GM21529 (cell line): ENCODE results near the gene FGD4.
"Not testable (repeated sequence)": the region's sequence is repeated elsewhere in the genome, so short reads cannot be mapped to it uniquely, and the experiment has no call there.

Experiments used
- ATAC-seq: cut with Tn5 transposase; IDR thresholded peaks from one replicate; pipeline ENCODE4 v1.9.1; 2021; ENCODE audit not compliant: unreplicated experiment

FGD4 gene

DNA sequence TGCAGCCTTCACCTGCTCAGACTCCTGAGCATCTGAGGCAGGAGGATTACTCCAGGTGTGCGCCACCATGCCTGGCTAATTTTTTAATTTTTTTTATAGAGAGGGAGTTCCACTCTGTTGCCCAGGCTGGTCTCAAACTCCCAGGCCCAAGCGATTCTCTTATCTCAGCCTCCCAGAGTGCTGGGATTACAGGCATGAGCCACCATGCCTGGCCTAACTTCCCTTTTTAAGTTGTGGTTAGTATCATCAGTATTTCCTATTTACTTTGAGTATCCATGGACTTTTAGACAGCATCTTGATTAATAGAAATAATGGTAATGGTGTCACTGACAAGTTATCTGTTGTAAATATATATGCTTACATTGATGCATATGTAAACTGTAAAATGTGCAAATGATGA, 116.9 kb downstream of the FGD4 start:
- ATAC-seq, result no peak

DNA sequence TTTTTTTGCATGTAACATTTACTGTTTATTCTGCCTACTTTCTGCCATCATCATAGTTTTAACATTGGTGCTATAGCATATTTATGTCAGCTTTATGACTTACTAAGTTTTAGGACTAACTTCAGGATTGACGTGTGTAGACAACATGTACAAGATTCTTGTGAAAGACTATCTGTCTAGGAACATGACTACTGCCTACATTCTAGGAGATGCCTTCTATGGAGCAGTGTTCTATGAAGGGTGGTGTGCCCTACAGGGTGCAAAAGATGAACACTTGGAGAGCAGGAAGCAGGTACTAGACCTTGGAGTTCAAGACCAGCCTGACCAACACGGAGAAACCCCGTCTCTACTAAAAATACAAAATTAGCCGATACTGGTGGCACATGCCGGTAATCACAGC, 118.6 kb downstream of the FGD4 start:
- no peak for ATAC-seq

DNA sequence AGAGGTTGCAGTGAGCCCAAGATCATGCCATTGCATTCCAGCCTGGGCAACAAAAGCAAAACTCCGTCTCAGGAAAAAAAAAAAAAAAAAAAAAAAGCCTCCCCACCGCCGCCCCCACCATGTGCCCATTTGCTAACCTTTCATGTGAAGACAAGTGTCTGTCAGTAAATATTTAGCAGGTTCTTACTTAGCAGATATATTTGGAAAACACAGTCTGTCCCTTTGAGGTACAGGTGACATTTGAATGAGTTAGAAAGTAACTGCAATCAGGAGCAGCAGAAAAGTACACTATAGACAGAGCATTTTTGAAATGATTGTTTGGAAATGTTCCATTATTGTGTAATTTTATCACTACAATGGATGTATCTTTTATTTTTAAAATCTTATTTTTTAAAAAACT, 119.7 kb downstream of the FGD4 start:
- ATAC-seq, result no peak

DNA sequence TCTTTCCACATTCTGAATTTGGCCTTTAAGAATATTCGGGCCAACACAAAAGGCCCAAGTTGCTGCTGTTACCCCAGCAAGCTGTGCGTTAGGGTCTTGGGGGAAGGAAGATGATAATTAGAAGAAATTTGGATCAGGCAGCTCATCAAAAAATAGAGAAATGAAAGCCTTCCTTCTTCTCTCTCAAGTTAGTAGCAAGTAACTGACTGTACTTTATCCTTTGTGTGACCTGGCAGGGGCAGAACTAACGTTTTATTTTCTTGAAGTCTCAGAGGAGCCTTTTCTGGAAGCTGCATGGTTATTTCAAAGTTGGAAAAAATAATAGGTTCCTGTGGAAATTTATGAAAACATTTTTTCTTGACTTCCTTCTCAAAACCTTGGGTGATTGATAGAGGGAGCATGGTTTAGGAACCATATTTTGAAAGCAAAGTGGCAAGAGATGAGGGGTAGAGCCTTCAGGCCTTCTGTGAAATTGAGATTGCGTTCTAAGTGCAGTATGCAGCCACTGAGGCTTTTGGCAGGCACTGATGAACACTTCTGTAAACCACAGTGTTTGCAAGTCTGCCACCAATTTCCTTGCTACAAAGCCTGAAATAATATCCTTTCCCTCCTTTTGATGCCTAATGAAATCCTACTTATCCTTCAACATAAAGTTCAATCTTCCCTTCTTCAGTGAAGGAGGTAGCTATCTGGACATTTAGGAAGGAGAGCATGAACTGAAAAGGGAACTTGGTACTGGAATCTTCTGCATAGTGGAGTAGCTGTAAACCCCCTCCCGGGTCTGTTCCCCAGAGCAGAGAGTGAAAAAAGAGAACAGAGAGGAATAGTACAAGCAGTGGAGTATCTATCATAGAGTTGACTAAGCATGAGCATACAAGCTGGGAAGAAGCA, 123.2 kb downstream of the FGD4 start:
- peak; percentile 76 for ATAC-seq

DNA sequence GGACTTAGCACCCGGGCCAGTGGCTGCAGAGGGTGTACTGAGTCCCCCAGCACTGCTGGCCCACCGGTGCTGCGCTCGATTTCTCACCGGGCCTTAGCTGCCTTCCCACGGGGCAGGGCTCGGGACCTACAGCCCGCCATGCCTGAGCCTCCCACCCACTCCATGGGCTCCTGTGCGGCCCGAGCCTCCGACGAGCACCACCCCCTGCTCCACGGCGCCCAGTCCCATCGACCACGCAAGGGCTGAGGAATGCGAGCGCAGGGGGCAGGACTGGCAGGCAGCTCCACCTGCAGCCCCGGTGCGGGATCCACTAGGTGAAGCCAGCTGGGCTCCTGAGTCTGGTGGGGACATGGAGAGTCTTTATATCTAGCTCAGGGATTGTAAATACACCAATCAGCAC, 126.4 kb downstream of the FGD4 start:
- ATAC-seq, result not testable (repeated sequence)

DNA sequence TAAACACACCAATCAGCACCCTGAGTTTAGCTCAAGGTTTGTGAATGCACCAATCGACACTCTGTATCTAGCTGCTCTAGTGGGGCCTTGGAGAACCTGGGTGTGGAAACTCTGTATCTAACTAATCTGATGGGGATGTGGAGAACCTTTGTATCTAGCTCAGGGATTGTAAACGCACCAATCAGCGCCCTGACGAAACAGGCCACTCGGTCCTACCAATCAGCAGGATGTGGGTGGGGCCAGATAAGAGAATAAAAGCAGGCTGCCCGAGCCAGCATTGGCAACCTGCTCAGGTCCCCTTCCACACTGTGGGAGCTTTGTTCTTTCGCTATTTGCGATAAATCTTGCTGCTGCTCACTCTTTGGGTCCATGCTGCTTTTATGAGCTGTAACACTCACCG, 127.0 kb downstream of the FGD4 start:
- not testable (repeated sequence) for ATAC-seq

DNA sequence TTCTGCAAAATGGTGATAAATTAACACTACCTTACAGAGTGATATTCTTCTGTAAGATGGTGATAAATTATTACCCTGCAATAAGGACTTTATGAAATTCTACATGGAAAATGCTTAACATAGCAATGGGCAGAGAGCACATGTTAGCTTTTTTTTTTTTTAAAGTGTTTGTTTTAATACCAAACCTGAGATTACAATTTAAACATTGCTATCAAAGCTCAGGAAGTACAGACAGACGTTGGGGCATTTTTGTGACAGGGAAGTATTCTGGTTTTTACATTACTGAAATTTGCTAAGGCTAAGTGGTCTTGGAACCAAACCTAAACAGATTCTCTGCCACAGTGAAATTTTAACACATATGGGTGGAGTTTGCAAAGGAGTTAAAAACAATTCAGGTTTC, 133.1 kb downstream of the FGD4 start:
- ATAC-seq, result no peak

DNA sequence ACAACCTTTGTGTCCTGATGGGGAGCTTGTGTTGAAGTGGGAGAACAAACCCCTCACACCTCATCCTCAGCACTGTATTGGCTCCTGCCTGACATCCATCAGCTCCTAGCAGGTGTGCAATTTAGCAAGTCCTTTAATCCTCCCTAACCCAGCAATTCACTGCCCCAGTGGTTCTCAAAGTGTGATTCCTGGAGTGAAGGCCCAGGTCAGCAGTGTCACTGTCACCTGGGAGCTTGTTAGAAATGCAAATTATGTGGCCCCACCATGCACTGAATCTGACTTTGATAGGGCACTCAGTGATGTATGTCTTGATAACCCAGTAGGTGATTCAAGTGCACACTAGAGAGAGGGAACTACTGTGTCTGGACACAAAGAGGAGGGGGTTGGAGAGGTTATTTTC, 133.6 kb downstream of the FGD4 start:
- no peak for ATAC-seq

DNA sequence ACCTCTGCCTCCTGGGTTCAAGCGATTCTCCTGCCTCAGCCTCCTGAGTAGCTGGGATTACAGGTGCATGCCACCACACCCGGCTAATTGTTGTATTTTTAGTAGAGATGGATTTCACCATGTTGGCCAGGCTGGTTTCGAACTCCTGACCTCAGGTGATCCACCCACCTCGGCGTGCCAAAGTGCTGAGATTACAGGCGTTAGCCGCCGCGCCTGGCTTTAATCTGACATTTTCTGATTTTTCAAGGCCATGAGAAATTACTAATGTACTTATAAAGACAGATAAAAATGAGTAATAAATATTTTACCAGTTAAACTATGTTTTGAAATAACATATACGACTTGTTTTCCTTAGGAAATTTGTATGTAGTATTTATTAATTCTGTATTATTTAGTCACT, 134.1 kb downstream of the FGD4 start:
- not testable (repeated sequence) for ATAC-seq

DNA sequence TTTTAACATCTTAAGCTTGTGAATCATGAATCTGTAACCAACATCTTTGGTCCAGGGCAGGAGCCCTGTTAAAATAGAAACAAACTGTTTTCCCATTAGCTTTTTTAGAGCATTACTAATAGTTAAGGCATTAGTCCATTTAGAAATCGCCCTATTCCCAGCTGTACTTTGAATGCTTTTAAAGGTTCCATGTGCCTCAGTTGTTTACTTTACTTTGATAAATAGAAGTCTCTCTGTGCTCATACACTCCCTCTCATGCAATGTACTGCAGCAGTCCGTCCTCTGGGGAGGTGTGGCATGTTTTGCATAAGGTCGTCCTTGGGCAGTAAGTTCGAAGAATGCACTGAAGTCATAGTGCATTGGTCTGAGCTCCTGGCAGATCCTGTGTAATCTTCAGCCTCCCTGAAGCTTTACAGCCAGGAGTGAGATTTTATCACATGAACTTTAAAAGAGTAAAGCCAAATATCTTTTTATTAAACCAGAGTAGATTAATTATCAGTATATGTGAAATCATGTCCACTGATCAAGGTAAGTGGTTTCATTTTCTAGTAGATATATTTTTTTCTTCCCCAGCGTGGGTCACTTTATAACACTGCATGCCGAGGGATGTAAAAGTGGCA, 134.7 kb downstream of the FGD4 start:
- peak; percentile 70 for ATAC-seq

DNA sequence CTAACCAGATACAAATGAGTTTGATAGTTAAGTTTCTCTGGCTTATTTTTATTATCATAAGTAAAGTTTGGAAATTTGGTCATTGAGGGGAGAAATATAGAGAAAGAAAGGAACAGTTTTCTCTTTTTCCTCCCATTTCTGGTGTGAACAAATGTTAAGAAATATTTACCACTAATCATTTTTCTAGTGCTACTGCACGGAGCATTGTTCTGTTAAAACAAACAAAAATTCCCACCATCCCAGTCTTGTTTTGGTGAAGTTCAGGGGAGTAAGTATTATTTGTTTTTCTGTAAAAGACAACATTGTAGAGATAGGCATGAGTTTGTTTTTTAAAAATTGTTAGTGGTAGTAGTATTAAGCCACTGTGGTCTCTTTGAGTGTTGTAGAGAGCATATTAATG, 135.3 kb downstream of the FGD4 start:
- no peak for ATAC-seq

DNA sequence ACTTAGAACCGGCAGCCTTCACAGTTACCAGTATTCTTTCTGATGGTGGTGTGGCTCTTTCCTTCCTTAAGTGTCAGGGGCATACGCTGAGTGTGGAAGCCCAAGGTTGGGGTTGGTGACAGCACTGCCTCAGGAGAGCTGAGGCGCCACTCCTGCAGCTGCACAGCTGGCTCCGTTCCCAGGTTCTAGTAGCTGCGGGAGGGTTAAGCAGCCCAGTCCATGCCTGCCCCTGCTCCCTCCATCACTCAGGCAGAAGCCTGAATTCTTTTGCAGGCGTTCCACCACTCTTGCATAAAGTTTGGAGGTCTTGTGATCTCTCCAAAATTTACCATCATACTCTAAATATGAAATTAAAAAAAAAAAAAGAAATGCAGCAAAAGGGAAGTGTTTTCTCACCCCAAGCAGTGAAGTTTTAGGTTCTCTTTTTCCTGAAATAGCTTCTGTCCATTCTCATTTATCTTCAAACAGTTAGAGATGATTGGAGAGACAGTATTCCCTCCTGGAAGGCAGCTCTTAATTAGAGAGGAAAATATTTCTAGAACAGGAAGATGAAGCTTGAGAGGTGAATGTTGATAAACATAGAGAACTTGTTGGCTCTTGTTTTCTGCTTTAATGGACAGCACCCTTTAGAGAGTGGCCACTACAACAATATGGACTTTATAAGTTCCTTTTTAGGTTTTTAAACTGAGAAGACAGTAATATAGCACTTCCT, 136.1 kb downstream of the FGD4 start:
- peak; percentile 58 for ATAC-seq

DNA sequence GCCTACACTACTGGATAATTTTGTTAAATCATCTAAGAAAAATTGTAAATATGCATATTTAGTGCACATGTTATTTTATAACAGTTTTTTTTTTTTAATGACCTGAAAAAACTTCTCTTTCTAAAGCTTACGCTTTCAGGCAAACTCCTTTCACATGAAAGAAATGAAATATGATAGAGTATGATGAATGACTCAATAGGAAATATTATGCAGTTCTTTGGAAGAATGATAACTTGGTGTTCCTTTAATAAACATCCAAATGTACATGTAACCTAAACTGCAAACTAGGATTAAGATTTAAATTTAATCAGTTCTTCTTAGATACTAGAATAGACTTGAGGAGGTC, 136.6 kb downstream of the FGD4 start:
- no peak for ATAC-seq

DNA sequence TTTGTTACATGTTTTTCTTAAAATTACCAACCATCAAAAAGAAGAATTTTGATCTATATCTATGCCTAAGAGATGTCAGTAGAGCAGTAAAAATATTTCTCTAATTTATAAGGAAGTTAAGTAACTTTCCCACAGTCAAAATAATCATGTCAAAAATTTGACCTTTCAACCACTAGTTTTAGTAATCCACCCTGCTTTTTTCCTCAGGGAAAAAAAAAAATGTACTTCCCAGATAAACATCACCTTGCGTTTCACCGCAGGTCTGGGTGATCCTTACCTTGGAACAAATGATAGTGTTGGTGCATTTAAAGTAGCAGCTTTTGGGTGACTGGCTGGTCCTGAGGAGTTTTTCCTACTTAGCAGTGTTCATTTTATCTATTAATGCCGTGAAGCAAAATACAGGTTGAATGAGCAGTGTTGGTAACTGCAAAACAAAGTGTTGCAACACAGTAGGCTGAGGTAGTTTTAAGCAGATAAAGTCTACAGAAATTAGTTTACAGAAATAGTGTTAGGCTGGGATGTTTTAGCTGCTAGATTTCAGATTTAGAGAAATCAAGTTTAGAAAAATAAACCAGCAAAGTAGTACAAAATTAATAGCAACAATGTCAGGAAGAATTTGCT, 142.5 kb downstream of the FGD4 start:
- ATAC-seq, result no peak

DNA sequence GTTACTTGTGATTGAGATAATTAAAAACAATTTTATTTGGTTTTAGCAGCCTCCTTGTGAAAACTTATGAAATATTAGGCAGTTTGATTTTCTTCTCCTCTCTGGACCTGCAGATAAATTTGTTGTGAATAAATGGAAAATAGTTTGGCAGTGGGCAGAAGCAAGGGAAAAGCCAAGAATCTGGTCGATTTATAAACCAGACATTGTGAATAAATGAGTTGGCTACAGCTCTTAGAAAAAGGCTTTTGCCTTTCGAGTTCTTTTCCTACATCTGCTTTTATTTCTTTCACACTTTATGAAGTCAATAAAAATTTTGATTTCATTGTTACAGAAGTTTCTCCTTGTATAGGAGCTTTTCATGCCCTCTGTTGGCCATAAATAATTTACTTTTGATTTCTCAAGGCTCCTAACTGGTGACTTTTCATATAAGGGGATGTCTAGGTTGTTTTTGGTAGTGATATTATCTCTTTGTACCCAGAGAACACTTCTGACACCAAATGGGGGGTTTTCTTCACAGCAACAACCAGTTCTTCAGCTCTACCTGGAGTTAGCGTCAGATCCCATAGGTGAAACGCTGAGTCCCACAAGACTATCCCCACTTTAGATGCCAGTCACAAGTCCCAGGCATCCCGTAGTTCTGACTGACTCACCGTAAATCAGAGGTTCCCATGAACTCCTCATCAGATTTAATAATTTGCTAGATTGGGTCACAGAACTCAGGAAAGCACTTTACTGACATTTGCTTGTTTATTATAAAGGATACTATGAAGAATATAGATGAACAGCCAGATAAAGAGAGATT, 143.3 kb downstream of the FGD4 start:
- ATAC-seq, result no peak

DNA sequence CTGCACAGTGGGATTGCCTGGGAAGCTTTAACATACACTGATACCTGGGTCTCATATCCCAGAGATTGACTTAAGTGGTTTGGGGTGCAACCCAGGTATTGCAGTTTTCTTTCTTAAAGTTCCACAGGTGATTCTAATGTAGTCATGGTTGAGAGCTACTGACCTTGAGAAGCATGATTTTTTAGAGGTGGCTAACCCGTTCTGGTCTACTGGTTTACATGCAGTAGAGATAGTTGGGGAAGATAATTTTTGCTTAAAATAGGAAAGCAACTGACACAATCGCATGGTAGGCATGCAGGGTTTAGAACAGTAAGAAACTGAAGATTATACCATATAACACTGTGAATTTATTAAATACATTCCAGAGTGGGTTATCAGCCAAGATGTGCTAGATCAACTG, 145.5 kb downstream of the FGD4 start:
- no peak for ATAC-seq

DNA sequence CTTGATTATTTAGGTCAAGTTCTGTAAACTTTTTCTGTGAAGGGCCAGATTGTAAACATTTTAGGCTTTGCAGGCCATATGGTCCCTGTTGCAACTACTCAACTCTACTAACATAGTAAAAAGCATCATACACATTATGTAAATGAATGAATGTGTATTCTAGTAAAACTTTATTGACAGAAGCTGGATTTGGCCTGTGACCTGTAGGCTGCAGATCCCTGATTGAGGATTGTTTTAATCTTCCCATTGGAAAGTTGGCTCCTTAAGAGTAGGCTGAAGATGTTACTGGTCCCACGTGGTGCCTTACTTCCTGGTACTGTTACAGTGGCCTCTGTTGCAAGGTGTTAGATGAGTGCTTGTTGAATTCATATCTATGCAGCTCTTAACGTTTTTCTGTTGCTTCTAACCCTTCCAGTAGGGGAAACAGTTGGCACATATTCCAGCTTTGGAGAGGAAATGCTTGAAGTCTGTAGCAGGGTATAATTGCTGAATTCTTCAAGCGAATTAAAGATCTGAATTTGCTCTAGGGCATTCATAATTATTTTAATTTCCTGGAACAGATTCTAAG, 146.1 kb downstream of the FGD4 start:
- ATAC-seq, result no peak

DNA sequence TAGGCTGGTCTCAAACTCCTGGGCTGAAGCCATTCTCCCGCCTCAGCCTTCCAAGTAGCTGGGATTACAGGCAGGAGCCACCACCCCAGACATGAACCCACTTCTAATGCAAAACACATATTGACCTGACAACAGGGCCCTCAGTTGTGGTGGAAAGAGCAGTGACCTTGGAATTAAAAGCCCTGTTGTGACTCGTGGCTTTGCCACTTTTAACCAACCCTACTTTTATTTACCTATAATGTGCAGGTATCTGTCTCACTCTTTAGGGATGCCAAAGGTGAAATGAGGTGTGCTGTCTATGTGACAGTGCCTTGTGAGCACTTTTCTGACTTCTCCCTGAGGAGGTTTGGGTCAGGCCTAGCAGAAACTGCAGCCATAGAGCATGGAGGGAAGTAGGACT, 146.9 kb downstream of the FGD4 start:
- no peak for ATAC-seq

DNA sequence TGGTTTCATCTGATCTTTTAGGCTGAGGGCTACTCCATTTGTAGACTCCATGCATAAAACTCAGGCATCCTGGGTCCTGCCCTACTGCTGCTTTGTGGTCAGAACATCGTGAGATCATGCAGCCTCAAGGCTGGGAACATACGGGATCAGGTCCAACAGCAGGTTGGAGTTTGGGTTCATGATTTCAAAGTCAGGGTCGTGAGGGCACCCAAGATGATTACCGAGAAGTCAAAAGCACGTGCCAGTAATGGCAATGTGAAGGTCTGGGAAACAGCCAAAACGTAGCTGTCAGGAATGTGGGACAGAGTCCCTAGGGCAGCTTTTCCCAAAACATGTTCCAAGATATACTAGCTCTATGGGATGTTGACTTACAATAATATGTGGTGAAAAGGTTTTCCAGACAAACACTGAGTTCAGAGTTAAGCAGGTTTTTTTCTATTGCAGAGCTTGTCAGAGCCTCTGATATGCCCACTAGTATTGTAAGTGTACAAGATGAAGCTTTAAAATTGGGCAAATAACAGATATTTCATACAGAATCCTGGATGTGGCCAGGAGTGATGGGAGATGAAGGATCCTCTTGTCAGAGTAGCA, 149.4 kb downstream of the FGD4 start:
- ATAC-seq, result no peak

DNA sequence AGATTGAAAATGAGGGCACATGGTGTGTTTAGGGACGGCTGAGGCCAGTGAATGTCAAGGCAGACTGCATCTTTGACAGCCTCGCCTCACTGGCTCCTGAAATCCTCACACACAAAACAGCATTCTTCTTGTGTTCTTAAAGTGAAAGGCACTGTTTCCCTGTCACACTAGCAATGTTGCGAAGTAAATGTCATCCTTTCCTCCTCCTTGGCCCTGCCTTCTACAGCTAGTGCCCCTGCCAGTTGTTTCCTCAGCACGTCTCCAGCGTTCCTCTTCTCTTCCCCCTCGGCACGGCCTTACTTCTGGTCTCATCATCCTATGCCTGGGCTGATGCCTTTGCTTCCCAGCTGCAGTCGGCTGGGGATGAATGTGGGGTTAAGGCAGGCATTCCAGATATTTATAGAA, 150.3 kb downstream of the FGD4 start:
- ATAC-seq, result no peak
